Measurements from ENCODE around the gene SMYD4. TPM values are rescaled to one million over a fixed set of nuclear protein-coding genes. Genes with fewer than 3 reads are reported as not detected.

SMYD4 gene
- polyA plus RNA-seq, 1 donor from 2014 or later, result 6.8 TPM

DNA sequence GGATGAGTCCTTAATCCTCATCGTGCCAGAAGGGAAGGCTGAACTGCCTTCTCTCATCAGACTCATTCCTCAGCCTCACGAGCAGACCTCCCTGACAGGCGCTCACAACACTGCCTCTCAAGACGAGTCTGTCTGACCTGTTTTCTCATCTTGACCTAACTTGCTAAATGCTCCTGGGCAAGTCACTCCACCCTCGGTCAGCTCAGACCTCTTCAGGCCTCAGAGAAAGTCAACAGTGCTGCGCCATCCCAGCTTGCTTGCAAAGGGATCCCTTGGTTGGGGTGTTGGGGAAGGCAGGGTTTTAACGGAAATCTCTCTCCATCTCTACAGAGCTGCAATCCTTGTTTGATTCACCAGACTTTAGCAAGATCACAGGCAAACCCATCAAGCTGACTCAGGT is 52.8 kb downstream of the SMYD4 start:
- no peak overlapping the region for H3K27ac ChIP-seq (ENCODE audit: low read length)
- H3K9me2 ChIP-seq (ENCODE audit: insufficient read depth, low read length), result no peaks in the 10 kb centered on the region
- H3K9me3 ChIP-seq (ENCODE audit: low read length), result no peaks in the 10 kb centered on the region
- no peak overlapping the region for H3K9ac ChIP-seq (ENCODE audit: low read length)
- H3K79me2 ChIP-seq (replicated peaks; ENCODE audit: insufficient read depth, low read length), result no peaks in the 10 kb centered on the region
- no peak overlapping the region for H2AFZ ChIP-seq (ENCODE audit: low read depth, low read length)
- TF ChIP-seq MXI1 (conservative IDR thresholded peaks at IDR 0.05; ENCODE audit: poor library complexity, severe bottlenecking) (no peak), EZH2 (IDR thresholded peaks at IDR 0.05; ENCODE audit: borderline replicate concordance, insufficient read depth, low read length, poor library complexity, severe bottlenecking) (no peak), RAD21 (conservative IDR thresholded peaks at IDR 0.05) (no peak), EP300 (conservative IDR thresholded peaks at IDR 0.05; ENCODE audit: poor library complexity, severe bottlenecking) (no peak), TAF1 (IDR thresholded peaks at IDR 0.05; ENCODE audit: low read depth) (no peak), SMC3 (conservative IDR thresholded peaks at IDR 0.05; ENCODE audit: poor library complexity) (no peak), POLR2AphosphoS5 (IDR thresholded peaks at IDR 0.05) (no peak)
- TF ChIP-seq, protein P1, sequence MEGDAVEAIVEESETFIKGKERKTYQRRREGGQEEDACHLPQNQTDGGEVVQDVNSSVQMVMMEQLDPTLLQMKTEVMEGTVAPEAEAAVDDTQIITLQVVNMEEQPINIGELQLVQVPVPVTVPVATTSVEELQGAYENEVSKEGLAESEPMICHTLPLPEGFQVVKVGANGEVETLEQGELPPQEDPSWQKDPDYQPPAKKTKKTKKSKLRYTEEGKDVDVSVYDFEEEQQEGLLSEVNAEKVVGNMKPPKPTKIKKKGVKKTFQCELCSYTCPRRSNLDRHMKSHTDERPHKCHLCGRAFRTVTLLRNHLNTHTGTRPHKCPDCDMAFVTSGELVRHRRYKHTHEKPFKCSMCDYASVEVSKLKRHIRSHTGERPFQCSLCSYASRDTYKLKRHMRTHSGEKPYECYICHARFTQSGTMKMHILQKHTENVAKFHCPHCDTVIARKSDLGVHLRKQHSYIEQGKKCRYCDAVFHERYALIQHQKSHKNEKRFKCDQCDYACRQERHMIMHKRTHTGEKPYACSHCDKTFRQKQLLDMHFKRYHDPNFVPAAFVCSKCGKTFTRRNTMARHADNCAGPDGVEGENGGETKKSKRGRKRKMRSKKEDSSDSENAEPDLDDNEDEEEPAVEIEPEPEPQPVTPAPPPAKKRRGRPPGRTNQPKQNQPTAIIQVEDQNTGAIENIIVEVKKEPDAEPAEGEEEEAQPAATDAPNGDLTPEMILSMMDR (IDR thresholded peaks at IDR 0.05; ENCODE audit: poor library complexity, severe bottlenecking), result no peak
- TF ChIP-seq, protein P2, sequence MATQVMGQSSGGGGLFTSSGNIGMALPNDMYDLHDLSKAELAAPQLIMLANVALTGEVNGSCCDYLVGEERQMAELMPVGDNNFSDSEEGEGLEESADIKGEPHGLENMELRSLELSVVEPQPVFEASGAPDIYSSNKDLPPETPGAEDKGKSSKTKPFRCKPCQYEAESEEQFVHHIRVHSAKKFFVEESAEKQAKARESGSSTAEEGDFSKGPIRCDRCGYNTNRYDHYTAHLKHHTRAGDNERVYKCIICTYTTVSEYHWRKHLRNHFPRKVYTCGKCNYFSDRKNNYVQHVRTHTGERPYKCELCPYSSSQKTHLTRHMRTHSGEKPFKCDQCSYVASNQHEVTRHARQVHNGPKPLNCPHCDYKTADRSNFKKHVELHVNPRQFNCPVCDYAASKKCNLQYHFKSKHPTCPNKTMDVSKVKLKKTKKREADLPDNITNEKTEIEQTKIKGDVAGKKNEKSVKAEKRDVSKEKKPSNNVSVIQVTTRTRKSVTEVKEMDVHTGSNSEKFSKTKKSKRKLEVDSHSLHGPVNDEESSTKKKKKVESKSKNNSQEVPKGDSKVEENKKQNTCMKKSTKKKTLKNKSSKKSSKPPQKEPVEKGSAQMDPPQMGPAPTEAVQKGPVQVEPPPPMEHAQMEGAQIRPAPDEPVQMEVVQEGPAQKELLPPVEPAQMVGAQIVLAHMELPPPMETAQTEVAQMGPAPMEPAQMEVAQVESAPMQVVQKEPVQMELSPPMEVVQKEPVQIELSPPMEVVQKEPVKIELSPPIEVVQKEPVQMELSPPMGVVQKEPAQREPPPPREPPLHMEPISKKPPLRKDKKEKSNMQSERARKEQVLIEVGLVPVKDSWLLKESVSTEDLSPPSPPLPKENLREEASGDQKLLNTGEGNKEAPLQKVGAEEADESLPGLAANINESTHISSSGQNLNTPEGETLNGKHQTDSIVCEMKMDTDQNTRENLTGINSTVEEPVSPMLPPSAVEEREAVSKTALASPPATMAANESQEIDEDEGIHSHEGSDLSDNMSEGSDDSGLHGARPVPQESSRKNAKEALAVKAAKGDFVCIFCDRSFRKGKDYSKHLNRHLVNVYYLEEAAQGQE (IDR thresholded peaks at IDR 0.05; ENCODE audit: borderline replicate concordance), result no peak
- H3F3A ChIP-seq (ENCODE audit: insufficient read depth, low read length, poor library complexity, severe bottlenecking), result no peaks in the 10 kb centered on the region
- H3K27me3 ChIP-seq (ENCODE audit: insufficient read depth, low read depth, low read length), result no peaks in the 10 kb centered on the region
- no peak overlapping the region for H3K4me2 ChIP-seq (ENCODE audit: low read length)
- no peaks in the 10 kb centered on the region for H4K20me1 ChIP-seq (ENCODE audit: insufficient read depth)
- H3K36me3 ChIP-seq (ENCODE audit: insufficient read depth, low read length), result no peaks in the 10 kb centered on the region
- no peak overlapping the region for H3K4me3 ChIP-seq (ENCODE audit: low read length)

- no peak overlapping the region for H3K27ac ChIP-seq (ENCODE audit: low read length)
- H3K9me3 ChIP-seq (ENCODE audit: low read length), result no peaks in the 10 kb centered on the region
- no peak overlapping the region for H3K9ac ChIP-seq (ENCODE audit: low read length)
- no peak overlapping the region for H3K4me3 ChIP-seq (ENCODE audit: low read length)
- no peaks in the 10 kb centered on the region for H3K27me3 ChIP-seq (ENCODE audit: insufficient read depth, low read depth, low read length)
- TF ChIP-seq, protein P2 (IDR thresholded peaks at IDR 0.05; ENCODE audit: borderline replicate concordance), result no peak
- TF ChIP-seq, protein P1 (IDR thresholded peaks at IDR 0.05; ENCODE audit: poor library complexity, severe bottlenecking), result no peak
- TF ChIP-seq MXI1 (conservative IDR thresholded peaks at IDR 0.05; ENCODE audit: poor library complexity, severe bottlenecking) (no peak), EZH2 (IDR thresholded peaks at IDR 0.05; ENCODE audit: borderline replicate concordance, insufficient read depth, low read length, poor library complexity, severe bottlenecking) (no peak), POLR2AphosphoS5 (IDR thresholded peaks at IDR 0.05) (no peak), TAF1 (IDR thresholded peaks at IDR 0.05; ENCODE audit: low read depth) (no peak), SMC3 (conservative IDR thresholded peaks at IDR 0.05; ENCODE audit: poor library complexity) (no peak), EP300 (conservative IDR thresholded peaks at IDR 0.05; ENCODE audit: poor library complexity, severe bottlenecking) (no peak), RAD21 (conservative IDR thresholded peaks at IDR 0.05) (no peak)
- no peaks in the 10 kb centered on the region for H3K79me2 ChIP-seq (replicated peaks; ENCODE audit: insufficient read depth, low read length)
- no peaks in the 10 kb centered on the region for H3K9me2 ChIP-seq (ENCODE audit: insufficient read depth, low read length)
- H3K4me2 ChIP-seq (ENCODE audit: low read length), result no peak overlapping the region
- H4K20me1 ChIP-seq (ENCODE audit: insufficient read depth), result no peaks in the 10 kb centered on the region
- H2AFZ ChIP-seq (ENCODE audit: low read depth, low read length), result no peak overlapping the region
- no peaks in the 10 kb centered on the region for H3F3A ChIP-seq (ENCODE audit: insufficient read depth, low read length, poor library complexity, severe bottlenecking)
- no peaks in the 10 kb centered on the region for H3K36me3 ChIP-seq (ENCODE audit: insufficient read depth, low read length)
These were observed 53.4 kb downstream of the SMYD4 start for GRCh38 chr17:1776328-1776727.

All from neural cell (in vitro differentiated cells).